Left lung (tissue), 10 donors: ENCODE data around the gene SPATA31C1. TPM values are rescaled to one million over a fixed set of nuclear protein-coding genes. Genes with fewer than 3 reads are reported as not detected.
A peak's percentile ranks its signal among the peaks of the same experiment; 100 is the strongest.

Experiments used
- ATAC-seq: fragments of 200-7000 bp; cut with Tn5 transposase; one replicate; pipeline ENCODE4 v1.9.1; 2020; ENCODE audit warnings: moderate library complexity
- DNase-seq, 4 donors: peaks; one replicate each; pipeline ENCODE4 v3.0.0-alpha.2; 2013 to 2020
- H3K27ac ChIP-seq, 2 donors: fragments of 200-600 bp; sonication (generic) in 1 of 2; one replicate each; pipeline versions ENCODE4 v1.5.0 to v1.8.0; 2020 to 2021
- H3K27me3 ChIP-seq, 2 donors: fragments of 200-600 bp; sonication (generic) in 1 of 2; one replicate each; pipeline versions ENCODE4 v1.5.0 to v1.8.0; 2020 to 2021
- H3K36me3 ChIP-seq, 2 donors: fragments of 200-600 bp; sonication (generic) in 1 of 2; one replicate each; pipeline versions ENCODE4 v1.5.0 to v1.8.0; 2020 to 2021
- H3K4me1 ChIP-seq, 2 donors: fragments of 200-600 bp; one replicate each; pipeline ENCODE4 v1.8.0; 2021
- H3K4me3 ChIP-seq, 2 donors: fragments of 200-600 bp; sonication (generic) in 1 of 2; one replicate each; pipeline versions ENCODE4 v1.5.0 to v1.8.0; 2020 to 2021; ENCODE audit warnings: mild to moderate bottlenecking in 1 of 2
- H3K9me3 ChIP-seq, 2 donors: fragments of 200-600 bp; sonication (generic) in 1 of 2; one replicate each; pipeline versions ENCODE4 v1.5.0 to v1.8.0; 2020 to 2021
- intact Hi-C, 2 donors: fragments of 100-400 bp; cut with DNase I; formaldehyde crosslinking; loops; one replicate each; pipeline versions ENCODE4 v1.11.2 to v1.14.2; 2022
- polyA plus RNA-seq, 6 donors: library from polyadenylated mRNA; unstranded; fragments of 120-200 nt; gene quantifications; one replicate each; pipeline ENCODE4 v1.2.1, GENCODE V29; 2013; ENCODE audit not compliant: insufficient read length in 6 of 6
- total RNA-seq, 2 donors: library from RNA; stranded (reverse); fragmentation: NEBNext Ultra II Directional; extraction: Animal tissue kit (Norgen Biotek cat#: 25700); gene quantifications; one replicate each; pipeline ENCODE4 v1.2.1, GENCODE V29; 2021
- TF ChIP-seq, protein P1 (sequence below), 2 donors: fragments of 200-600 bp; sonication (generic) in 1 of 2; IDR thresholded peaks; one replicate each; pipeline versions ENCODE4 v1.5.0 to v1.8.0; 2021; ENCODE audit warnings: antibody characterized with exemption in 2 of 2
- donor health status: DM: no; HTN: yes; CAD: no.
- donor health status: DM: no; HTN: no; CAD: no.

SPATA31C1 gene
- total and polyA plus RNA-seq, 8 donors: 0.07 to 0.11 TPM; not detected in 6

DNA sequence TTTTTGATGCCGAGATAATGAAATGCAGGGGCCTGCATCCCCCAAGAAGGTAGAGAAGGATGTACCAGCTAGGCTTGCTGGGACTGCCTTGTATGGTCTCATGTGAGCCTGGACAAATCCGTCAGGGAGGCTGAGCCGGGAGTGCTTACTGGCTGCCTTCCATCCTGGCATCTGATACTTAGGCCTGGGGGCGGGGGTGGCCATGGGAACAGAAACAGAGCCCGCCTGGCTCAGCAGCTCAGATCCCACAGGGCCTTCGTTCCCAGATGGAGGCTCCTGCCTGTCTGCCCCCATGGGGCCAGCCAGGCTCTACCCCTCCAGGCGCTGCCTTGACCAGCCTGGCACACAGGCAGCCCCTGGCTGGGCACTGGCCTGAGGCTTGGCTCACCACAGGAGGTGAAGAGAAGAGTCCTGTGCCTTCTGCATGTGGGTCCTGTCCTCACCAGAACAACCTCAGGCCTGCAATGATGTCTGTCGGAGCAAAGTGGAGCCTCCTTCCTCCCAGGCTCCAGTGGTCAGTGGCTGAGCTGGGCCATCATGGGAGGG lies 45.6 kb upstream of the SPATA31C1 start:
- Histone ChIP-seq H3K36me3 (no peaks in the 10 kb centered on the region), H3K27ac (no peak overlapping the region), H3K4me3 (no peak overlapping the region), H3K27me3 (no peaks in the 10 kb centered on the region), H3K4me1 (no peaks in the 10 kb centered on the region), H3K9me3 (no peaks in the 10 kb centered on the region)
- no peak for DNase-seq
- intact Hi-C loops: no loop called here
- ATAC-seq: no peak
- TF ChIP-seq, protein P1, sequence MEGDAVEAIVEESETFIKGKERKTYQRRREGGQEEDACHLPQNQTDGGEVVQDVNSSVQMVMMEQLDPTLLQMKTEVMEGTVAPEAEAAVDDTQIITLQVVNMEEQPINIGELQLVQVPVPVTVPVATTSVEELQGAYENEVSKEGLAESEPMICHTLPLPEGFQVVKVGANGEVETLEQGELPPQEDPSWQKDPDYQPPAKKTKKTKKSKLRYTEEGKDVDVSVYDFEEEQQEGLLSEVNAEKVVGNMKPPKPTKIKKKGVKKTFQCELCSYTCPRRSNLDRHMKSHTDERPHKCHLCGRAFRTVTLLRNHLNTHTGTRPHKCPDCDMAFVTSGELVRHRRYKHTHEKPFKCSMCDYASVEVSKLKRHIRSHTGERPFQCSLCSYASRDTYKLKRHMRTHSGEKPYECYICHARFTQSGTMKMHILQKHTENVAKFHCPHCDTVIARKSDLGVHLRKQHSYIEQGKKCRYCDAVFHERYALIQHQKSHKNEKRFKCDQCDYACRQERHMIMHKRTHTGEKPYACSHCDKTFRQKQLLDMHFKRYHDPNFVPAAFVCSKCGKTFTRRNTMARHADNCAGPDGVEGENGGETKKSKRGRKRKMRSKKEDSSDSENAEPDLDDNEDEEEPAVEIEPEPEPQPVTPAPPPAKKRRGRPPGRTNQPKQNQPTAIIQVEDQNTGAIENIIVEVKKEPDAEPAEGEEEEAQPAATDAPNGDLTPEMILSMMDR (IDR thresholded peaks at IDR 0.05): no peak

DNA sequence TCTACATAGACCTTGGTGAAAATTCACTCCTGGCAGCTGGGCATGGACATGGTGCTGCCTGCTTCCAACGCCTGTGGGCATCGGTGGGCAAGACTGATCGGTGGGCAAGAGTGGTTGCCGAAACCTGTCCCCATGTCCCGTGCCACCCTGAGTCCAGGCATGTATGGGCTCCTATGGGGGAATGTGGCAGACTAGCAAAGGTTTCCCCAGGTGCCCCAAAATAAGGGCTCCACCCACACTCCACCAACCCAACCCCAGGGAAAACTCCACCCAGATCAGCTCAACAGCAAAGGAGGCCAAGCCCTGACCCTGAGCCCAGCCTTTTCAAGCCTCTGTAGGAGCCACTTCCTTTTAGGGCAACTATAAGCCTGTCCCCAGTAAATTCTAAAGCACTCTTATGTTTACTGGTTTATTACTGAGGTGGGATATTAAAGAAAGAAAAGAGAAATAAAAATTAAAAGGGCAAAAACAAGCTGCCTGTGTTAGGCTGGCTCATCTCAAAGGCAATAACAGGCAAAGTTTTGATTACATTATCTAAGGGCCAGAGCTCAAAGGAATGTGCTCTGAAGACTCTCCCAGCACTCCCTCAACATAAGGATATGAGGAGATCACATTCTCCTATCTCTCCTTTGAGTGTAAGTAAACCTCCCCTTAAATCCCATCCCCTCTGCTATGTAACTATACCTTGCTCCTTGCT lies 44.0 kb upstream of the SPATA31C1 start:
- TF ChIP-seq, protein P1 (IDR thresholded peaks at IDR 0.05): no peak
- H3K4me3 ChIP-seq: no peak overlapping the region
- no peaks in the 10 kb centered on the region for H3K4me1 ChIP-seq
- H3K36me3 ChIP-seq: no peaks in the 10 kb centered on the region
- no peak for DNase-seq
- intact Hi-C loops: no loop called here
- no peaks in the 10 kb centered on the region for H3K27me3 ChIP-seq
- no peak for ATAC-seq
- H3K9me3 ChIP-seq: no peaks in the 10 kb centered on the region
- H3K27ac ChIP-seq: no peak overlapping the region

DNA sequence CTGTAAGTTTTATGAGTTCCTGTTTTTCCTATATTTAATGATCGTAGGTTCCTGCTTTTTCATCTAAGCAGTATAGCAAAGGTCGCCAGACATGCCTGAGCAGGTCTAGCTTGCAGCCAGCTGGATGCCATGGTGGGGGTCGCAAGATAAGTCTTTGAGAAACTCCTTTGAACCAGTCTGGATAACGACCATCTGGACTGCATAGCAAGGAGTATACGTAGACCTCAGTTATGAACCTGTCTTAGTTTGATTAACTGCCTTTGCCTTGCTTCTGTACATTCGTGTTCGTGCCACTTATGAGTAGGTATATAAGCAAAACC lies 43.5 kb upstream of the SPATA31C1 start:
- Histone ChIP-seq H3K27ac (no peak overlapping the region), H3K9me3 (no peaks in the 10 kb centered on the region), H3K4me1 (no peaks in the 10 kb centered on the region), H3K4me3 (no peak overlapping the region), H3K27me3 (no peaks in the 10 kb centered on the region), H3K36me3 (no peaks in the 10 kb centered on the region)
- TF ChIP-seq, protein P1 (IDR thresholded peaks at IDR 0.05): no peak
- intact Hi-C loops: no loop called here
- ATAC-seq (no peak), DNase-seq (no peak)

DNA sequence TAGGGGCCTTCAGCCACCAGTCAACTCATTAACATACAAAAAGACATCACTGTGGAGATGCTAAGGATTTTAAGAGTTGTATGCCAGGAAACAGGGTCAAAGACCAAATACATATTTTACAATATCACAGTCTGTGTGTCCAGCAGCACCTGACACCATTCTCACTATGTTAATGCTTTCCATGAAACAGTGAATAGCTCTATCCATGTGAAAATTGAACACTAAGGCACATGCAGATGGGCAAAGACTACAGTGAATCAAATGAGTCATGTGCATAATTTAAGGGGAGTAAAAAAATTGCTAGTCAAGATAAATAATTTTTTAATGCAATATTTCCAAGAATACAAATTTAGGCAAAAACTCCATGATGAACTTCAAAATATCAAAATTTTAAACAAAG lies 42.7 kb upstream of the SPATA31C1 start:
- H3K9me3 ChIP-seq: no peaks in the 10 kb centered on the region
- H3K4me3 ChIP-seq: no peak overlapping the region
- no peak overlapping the region for H3K27ac ChIP-seq
- H3K36me3 ChIP-seq: no peaks in the 10 kb centered on the region
- DNase-seq: no peak
- TF ChIP-seq, protein P1 (IDR thresholded peaks at IDR 0.05): no peak
- no peaks in the 10 kb centered on the region for H3K4me1 ChIP-seq
- intact Hi-C loops: no loop called here
- H3K27me3 ChIP-seq: no peaks in the 10 kb centered on the region
- no peak for ATAC-seq

DNA sequence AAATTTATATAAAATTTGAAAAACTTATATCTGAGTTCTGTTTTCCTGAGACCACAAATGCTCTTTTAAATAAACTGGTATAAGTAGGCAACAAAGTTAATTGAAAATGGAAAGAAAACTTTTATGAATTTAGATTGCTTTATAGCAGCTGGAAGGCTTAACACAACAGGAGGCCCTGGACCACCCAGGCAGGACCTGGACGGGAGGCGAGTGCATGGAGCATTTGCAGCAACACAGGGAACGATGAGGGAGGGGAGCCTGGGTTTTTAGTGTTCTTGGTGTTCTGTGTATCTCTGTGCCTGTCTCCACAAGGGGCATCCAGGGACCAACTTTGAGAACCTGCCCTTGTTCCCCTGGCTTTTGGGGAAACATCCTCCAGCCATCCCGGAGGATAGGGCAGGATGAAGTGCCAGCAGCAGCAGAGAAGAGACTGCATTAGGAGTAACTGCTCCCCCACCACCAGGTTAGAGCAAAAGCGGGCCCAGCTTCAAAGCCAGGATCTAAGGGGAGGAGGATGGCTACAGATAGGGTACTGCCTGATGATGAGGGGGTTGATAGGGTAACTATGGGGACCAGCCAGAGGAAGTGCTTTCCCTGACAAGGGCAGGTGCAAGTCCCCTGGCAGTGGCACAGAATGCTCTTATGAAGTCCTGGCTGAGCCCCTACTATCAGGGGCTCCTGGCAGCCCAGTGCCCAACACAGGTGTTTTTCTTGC lies 41.8 kb upstream of the SPATA31C1 start:
- Histone ChIP-seq H3K27me3 (no peaks in the 10 kb centered on the region), H3K36me3 (no peaks in the 10 kb centered on the region), H3K4me3 (no peak overlapping the region), H3K27ac (no peak overlapping the region), H3K9me3 (no peaks in the 10 kb centered on the region), H3K4me1 (no peaks in the 10 kb centered on the region)
- peak in 2 of 4 donors; percentile 79 to 82 for DNase-seq
- intact Hi-C loops: no loop called here
- TF ChIP-seq, protein P1 (IDR thresholded peaks at IDR 0.05): no peak
- ATAC-seq: no peak
